SJCRH30 (cell line): ENCODE measurements around the gene UBN1. TPM values are rescaled to one million over a fixed set of nuclear protein-coding genes. Genes with fewer than 3 reads are reported as not detected.
"Not testable (repeated sequence)": the region's sequence is repeated elsewhere in the genome, so short reads cannot be mapped to it uniquely, and the experiment has no call there.

Source experiments
- DNase-seq, 2 experiments: peaks; one replicate each; pipeline ENCODE4 v3.0.0-alpha.2; 2015 to 2020
- H3K27ac ChIP-seq: fragments of 250-450 bp; sonication (Bioruptor Pico); 2 replicates; pipeline ENCODE4 v1.5.1; 2020; ENCODE audit warnings: mild to moderate bottlenecking, moderate library complexity
- H3K27me3 ChIP-seq: fragments of 250-450 bp; sonication (Bioruptor Pico); 2 replicates; pipeline ENCODE4 v1.5.1; 2020; ENCODE audit warnings: mild to moderate bottlenecking, moderate library complexity
- H3K36me3 ChIP-seq: fragments of 250-450 bp; sonication (Bioruptor Pico); 2 replicates; pipeline ENCODE4 v1.5.1; 2020; ENCODE audit warnings: mild to moderate bottlenecking, moderate library complexity
- H3K4me1 ChIP-seq: fragments of 250-450 bp; sonication (Bioruptor Pico); 2 replicates; pipeline ENCODE4 v1.5.1; 2020; ENCODE audit warnings: mild to moderate bottlenecking, moderate library complexity
- H3K4me3 ChIP-seq: fragments of 250-450 bp; sonication (Bioruptor Pico); 2 replicates; pipeline ENCODE4 v1.5.1; 2020; ENCODE audit warnings: mild to moderate bottlenecking, moderate library complexity
- H3K9me3 ChIP-seq: fragments of 250-450 bp; sonication (Bioruptor Pico); replicated peaks from 2 replicates; pipeline ENCODE4 v1.5.1; 2020; ENCODE audit warnings: mild to moderate bottlenecking, moderate library complexity
- total RNA-seq: library from RNA; depleted of rRNA; stranded (reverse); fragments of >200 nt; shearing (Covaris generic); gene quantifications from 2 replicates; pipeline ENCODE4 v1.2.3, GENCODE V29; 2014

UBN1 gene
- total RNA-seq, 1 experiment from 2014 or later = 28.1 TPM

- DNase-seq = peak in 1 of 2 experiments; percentile 35
- no peaks in the 10 kb centered on the region for H3K9me3 ChIP-seq
- H3K4me3 ChIP-seq = no peak overlapping the region
- no peaks in the 10 kb centered on the region for H3K27me3 ChIP-seq
- no peak overlapping the region for H3K27ac ChIP-seq
- H3K4me1 ChIP-seq = peaks cover 15% of the 10 kb centered on the region
- H3K36me3 ChIP-seq = no peaks in the 10 kb centered on the region
Measured at GRCh38 chr16:4894276-4895150, 47.2 kb downstream of the UBN1 start.

DNA sequence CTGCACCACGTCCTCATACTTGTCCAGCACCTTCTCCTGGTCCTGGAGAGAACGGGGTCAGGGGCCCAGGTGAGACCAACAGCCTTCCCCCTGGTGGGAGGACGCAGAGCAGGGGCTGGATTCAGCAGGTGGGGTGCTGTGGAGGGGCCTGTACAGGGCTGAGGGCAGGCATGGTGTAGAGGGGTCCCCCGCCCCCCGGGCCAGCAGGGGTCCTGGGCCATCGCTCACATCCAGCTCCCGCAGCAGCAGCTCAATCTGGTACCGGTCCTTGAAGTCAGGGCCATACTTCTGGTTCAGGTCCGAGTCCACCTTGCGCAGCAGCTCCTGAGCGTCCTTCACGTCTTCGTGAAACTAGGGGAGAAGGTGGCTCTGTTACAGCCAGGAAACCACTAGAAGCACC is 48.1 kb downstream of the UBN1 start:
- no peak overlapping the region for H3K4me3 ChIP-seq
- H3K9me3 ChIP-seq = no peaks in the 10 kb centered on the region
- no peak overlapping the region for H3K27ac ChIP-seq
- H3K27me3 ChIP-seq = no peaks in the 10 kb centered on the region
- no peaks in the 10 kb centered on the region for H3K36me3 ChIP-seq
- DNase-seq = no peak
- peaks cover 15% of the 10 kb centered on the region for H3K4me1 ChIP-seq

- DNase-seq, H3K36me3 ChIP-seq, H3K27ac ChIP-seq, H3K4me3 ChIP-seq, H3K27me3 ChIP-seq, H3K9me3 ChIP-seq: not testable (repeated sequence)
- peaks cover 14% of the 10 kb centered on the region for H3K4me1 ChIP-seq
Measured at GRCh38 chr16:4896761-4897160, 49.5 kb downstream of the UBN1 start.

DNA sequence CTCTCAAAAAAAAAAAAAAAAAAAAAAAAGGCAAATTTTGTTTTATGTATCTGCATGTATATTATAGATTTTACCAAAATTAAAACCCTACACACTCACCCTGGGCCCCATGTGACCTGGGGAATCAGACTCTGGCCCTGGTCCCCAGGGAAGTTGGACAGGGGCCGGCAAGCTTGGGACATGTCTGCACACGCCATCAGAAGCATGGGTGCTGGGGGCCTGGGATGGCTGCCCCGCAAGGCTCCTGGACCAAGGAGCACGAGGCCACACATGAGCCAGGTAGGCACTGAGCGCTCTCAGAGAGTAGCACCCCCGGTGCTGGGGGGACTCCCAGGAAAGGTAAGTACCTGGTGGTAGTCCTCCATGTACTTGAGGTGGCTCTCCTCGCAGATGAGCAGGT is 50.0 kb downstream of the UBN1 start:
- H3K27ac ChIP-seq = no peak overlapping the region
- H3K4me3 ChIP-seq = no peak overlapping the region
- no peaks in the 10 kb centered on the region for H3K9me3 ChIP-seq
- no peak for DNase-seq
- H3K4me1 ChIP-seq = peaks cover 8% of the 10 kb centered on the region; the same call in 1 of the 2 replicates
- H3K27me3 ChIP-seq = no peaks in the 10 kb centered on the region
- no peaks in the 10 kb centered on the region for H3K36me3 ChIP-seq

DNA sequence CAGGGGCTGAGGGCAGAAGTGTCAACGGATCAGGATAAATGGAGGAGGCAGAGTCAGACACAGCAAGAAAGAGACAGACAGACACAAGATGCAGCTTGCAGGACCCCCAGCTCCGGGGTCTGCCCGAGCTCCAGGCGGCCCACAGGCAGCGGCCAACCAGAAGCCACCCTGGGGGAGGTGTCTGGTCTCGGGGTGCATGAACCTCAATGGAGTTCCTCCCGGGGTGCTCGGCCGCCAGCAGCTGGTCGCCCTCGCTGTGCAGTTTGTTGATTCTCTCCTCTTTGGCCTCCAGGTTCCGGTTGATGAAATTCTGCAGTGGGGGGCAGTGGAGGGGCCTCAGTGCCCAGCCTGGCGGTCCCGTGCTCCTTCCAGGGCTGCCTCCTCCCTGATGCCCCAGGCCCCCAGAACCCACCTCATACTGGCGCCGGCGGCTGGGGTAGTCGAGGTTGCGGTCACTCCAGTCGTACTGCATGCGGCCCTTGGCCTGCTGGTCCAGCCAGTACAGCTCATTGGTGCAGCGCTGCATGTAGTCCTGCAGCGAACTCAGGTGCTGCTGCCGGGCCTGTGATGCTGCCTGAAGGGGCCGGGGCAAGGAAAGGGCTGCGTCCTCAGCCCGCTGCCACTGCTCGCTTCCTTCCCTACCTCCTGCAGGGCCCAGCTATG is 51.7 kb downstream of the UBN1 start:
- H3K36me3 ChIP-seq = no peaks in the 10 kb centered on the region
- no peaks in the 10 kb centered on the region for H3K4me1 ChIP-seq
- H3K9me3 ChIP-seq = no peaks in the 10 kb centered on the region
- no peaks in the 10 kb centered on the region for H3K27me3 ChIP-seq
- no peak overlapping the region for H3K27ac ChIP-seq
- no peak for DNase-seq
- H3K4me3 ChIP-seq = no peak overlapping the region

DNA sequence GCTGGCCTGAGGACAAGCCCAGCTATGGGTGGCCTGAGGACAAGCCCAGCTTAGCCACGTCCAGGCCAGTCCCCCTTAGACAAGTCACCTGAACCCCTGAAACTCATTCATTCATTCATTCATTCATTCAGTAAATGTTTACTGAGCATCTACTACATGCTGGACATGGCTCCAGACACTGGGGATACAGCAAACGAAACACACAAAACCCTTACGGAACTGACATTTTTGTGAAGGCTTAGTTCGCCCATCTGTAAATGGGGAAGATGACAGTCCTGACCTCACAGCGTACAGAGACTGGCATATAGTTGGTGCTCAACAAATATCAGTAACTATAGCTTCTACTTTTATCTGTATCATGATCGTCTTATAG is 52.2 kb downstream of the UBN1 start:
- Histone ChIP-seq H3K36me3 (no peaks in the 10 kb centered on the region), H3K4me3 (no peak overlapping the region), H3K27ac (no peak overlapping the region), H3K9me3 (no peaks in the 10 kb centered on the region), H3K27me3 (no peaks in the 10 kb centered on the region), H3K4me1 (no peaks in the 10 kb centered on the region)
- no peak for DNase-seq

DNA sequence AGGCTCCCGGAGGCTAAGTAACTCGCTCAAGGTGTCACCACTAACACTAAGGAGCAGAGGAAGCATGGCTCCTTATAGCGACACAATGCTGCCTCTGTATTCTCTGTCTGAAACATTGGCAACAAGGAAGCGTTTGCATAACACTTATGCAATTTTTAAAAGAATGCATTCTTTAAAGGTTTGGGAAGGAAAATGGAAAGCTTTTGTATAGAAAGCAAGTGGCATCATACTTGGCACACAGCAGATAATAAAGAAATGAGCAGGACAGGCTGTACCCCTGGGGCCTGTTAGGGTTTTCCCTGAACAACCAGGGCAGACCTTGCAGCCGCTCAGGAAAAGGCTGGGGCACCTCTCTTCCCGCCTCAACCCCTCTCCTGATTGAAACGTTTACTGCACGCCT is 52.8 kb downstream of the UBN1 start:
- no peak for DNase-seq
- H3K36me3 ChIP-seq = no peaks in the 10 kb centered on the region
- H3K9me3 ChIP-seq = no peaks in the 10 kb centered on the region

DNA sequence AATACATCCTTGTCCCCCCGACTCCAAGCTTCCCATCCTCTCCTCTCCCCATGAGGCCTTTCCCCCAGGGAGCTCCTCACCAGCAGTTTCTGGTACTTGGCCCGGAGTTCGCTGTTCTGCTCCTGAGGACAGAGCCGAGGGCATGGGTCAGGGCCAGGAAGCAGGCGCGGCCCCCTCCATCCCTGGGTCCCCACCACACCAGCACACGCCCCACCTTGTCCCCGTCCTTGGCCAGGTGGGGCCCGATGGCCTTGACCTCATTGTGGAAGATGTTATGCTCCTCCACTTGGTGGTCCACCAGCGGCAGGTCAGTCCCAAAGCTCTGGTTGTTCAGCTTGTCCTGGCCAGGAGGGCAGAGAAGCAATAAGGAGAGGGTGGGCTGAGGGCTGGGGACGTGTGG is 53.5 kb downstream of the UBN1 start:
- no peak overlapping the region for H3K4me3 ChIP-seq
- no peak overlapping the region for H3K27ac ChIP-seq
- no peaks in the 10 kb centered on the region for H3K9me3 ChIP-seq
- peak in 1 of 2 experiments; percentile 30 for DNase-seq
- 0 out of 2 replicates have a peak, but pooled peaks cover 5% of the 10 kb centered on the region for H3K27me3 ChIP-seq
- H3K4me1 ChIP-seq = no peaks in the 10 kb centered on the region
- no peaks in the 10 kb centered on the region for H3K36me3 ChIP-seq

More for the DNA sequence above, 52.8 kb downstream of the UBN1 start:
- Histone ChIP-seq H3K27me3 (0 out of 2 replicates have a peak, but pooled peaks cover 2% of the 10 kb centered on the region), H3K4me3 (no peak overlapping the region), H3K4me1 (no peaks in the 10 kb centered on the region), H3K27ac (no peak overlapping the region)

- 0 out of 2 replicates have a peak, but pooled peaks cover 5% of the 10 kb centered on the region for H3K27me3 ChIP-seq
- H3K9me3 ChIP-seq = no peaks in the 10 kb centered on the region
- no peaks in the 10 kb centered on the region for H3K36me3 ChIP-seq
- H3K27ac ChIP-seq = no peak overlapping the region
- H3K4me1 ChIP-seq = no peaks in the 10 kb centered on the region
- DNase-seq = no peak
- no peak overlapping the region for H3K4me3 ChIP-seq
Measured at GRCh38 chr16:4902038-4902437, 54.8 kb downstream of the UBN1 start.

DNA sequence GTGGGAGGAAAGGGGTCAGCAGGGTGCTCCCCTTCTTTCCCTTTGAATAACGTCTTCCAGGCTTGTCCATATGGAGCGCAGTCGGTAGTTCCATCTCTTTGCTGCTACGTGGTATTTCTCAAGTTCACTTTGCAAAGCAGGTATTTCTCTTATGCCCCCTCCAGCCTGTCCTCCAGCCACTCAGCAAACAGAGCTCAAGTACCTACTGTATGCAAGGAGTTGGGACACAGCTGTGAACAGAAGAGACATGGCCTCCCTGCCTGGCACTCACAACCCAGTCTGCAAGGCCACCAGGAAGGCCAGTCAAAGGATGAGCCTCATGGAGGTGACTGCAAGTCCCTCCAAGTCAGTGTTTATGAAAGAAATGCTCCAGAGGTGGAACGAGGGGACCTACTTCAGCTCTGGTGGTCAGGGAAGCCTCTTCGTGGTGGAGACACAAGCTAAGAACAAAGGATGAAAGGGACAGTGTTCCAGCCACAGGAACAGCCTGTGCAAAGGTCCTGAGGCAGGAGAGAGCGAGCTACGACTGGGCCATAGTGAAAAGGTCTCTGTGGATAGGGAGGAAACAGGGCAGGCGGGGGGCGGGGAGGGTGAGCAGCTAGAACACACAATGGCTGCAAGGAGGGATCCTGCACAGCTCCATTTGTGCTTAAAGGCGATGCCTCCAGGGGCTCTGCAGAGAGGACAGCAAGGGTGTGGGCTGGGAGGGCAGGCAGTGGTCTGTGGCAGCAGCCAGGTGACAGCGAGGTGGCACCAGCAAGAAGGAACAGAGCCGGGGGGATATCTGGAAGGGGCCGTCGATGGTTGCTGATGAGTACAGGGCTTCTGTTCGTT is 57.0 kb downstream of the UBN1 start:
- H3K36me3 ChIP-seq = no peaks in the 10 kb centered on the region
- H3K27ac ChIP-seq = no peak overlapping the region
- H3K27me3 ChIP-seq = 0 out of 2 replicates have a peak, but pooled peaks cover 5% of the 10 kb centered on the region
- peaks cover 8% of the 10 kb centered on the region; the same call in 1 of the 2 replicates for H3K4me1 ChIP-seq
- H3K9me3 ChIP-seq = no peaks in the 10 kb centered on the region
- DNase-seq = no peak
- H3K4me3 ChIP-seq = no peak overlapping the region

GRCh38 chr16:4904942-4905615 is 57.8 kb downstream of the UBN1 start:
- Histone ChIP-seq H3K27me3 (0 out of 2 replicates have a peak, but pooled peaks cover 5% of the 10 kb centered on the region), H3K4me1 (peaks cover 8% of the 10 kb centered on the region; the same call in 1 of the 2 replicates), H3K4me3 (no peak overlapping the region), H3K27ac (no peak overlapping the region), H3K36me3 (no peaks in the 10 kb centered on the region), H3K9me3 (no peaks in the 10 kb centered on the region)
- no peak for DNase-seq

GRCh38 chr16:4908854-4909401 is 61.6 kb downstream of the UBN1 start:
- Histone ChIP-seq H3K27me3 (0 out of 2 replicates have a peak, but pooled peaks cover 5% of the 10 kb centered on the region), H3K4me3 (no peak overlapping the region), H3K4me1 (peaks cover 12% of the 10 kb centered on the region; the same call in 1 of the 2 replicates), H3K9me3 (no peaks in the 10 kb centered on the region), H3K36me3 (no peaks in the 10 kb centered on the region), H3K27ac (no peak overlapping the region)
- DNase-seq = peak; percentile 82 to 84

GRCh38 chr16:4909825-4910224 is 62.5 kb downstream of the UBN1 start:
- Histone ChIP-seq H3K27ac (no peak overlapping the region), H3K4me1 (peaks cover 16% of the 10 kb centered on the region; the same call in 1 of the 2 replicates), H3K36me3 (no peaks in the 10 kb centered on the region), H3K9me3 (no peaks in the 10 kb centered on the region), H3K27me3 (0 out of 2 replicates have a peak, but pooled peaks cover 5% of the 10 kb centered on the region), H3K4me3 (no peak overlapping the region)
- DNase-seq = no peak

- H3K27me3 ChIP-seq = no peaks in the 10 kb centered on the region
- no peak overlapping the region for H3K4me3 ChIP-seq
- no peaks in the 10 kb centered on the region for H3K9me3 ChIP-seq
- H3K36me3 ChIP-seq = no peaks in the 10 kb centered on the region
- peaks cover 19% of the 10 kb centered on the region for H3K4me1 ChIP-seq
- no peak for DNase-seq
- H3K27ac ChIP-seq = no peak overlapping the region
Measured at GRCh38 chr16:4910828-4911227, 63.5 kb downstream of the UBN1 start.
